Limb (tissue), 2 donors: ENCODE data around the gene NPHP1.
"Not testable (repeated sequence)": the region's sequence is repeated elsewhere in the genome, so short reads cannot be mapped to it uniquely, and the experiment has no call there.

Source experiments
- DNase-seq, 2 donors: peaks; one replicate each; pipeline ENCODE4 v3.0.0-alpha.2; 2016; ENCODE audit errors: extremely low spot score in 2 of 2

The NPHP1 gene

GRCh38 chr2:110198016-110198415 lies 6.8 kb downstream of the NPHP1 start:
- no peak for DNase-seq

GRCh38 chr2:110197452-110197851 lies 7.4 kb downstream of the NPHP1 start:
- no peak for DNase-seq

- DNase-seq, result not testable (repeated sequence)
Measured at GRCh38 chr2:110190169-110190568, 14.6 kb downstream of the NPHP1 start.

- no peak for DNase-seq
Measured at GRCh38 chr2:110182449-110182848, 22.4 kb downstream of the NPHP1 start.

- DNase-seq, result no peak
Measured at GRCh38 chr2:110180036-110180435, 24.8 kb downstream of the NPHP1 start.

GRCh38 chr2:110173523-110173922 lies 31.3 kb downstream of the NPHP1 start:
- DNase-seq, result no peak

- DNase-seq, result no peak
Measured at GRCh38 chr2:110172506-110172905, 32.3 kb downstream of the NPHP1 start.

- DNase-seq, result no peak
Measured at GRCh38 chr2:110170102-110170501, 34.7 kb downstream of the NPHP1 start.

- DNase-seq, result no peak
Measured at GRCh38 chr2:110167326-110168000, 37.4 kb downstream of the NPHP1 start.

- DNase-seq, result no peak
Measured at GRCh38 chr2:110166266-110166665, 38.5 kb downstream of the NPHP1 start.

- peak; percentile 34 to 57 for DNase-seq
Measured at GRCh38 chr2:110157153-110157793, 47.5 kb downstream of the NPHP1 start.

- not testable (repeated sequence) for DNase-seq
Measured at GRCh38 chr2:110154828-110155227, 50.0 kb downstream of the NPHP1 start.

GRCh38 chr2:110154188-110154587 lies 50.6 kb downstream of the NPHP1 start:
- not testable (repeated sequence) for DNase-seq

- no peak for DNase-seq
Measured at GRCh38 chr2:110153416-110153815, 51.4 kb downstream of the NPHP1 start.

GRCh38 chr2:110152943-110153342 lies 51.9 kb downstream of the NPHP1 start:
- DNase-seq, result no peak

GRCh38 chr2:110149330-110150220 lies 55.2 kb downstream of the NPHP1 start:
- DNase-seq, result no peak

- DNase-seq, result no peak
Measured at GRCh38 chr2:110146945-110147332, 57.9 kb downstream of the NPHP1 start.

GRCh38 chr2:110146183-110146944 lies 58.4 kb downstream of the NPHP1 start:
- DNase-seq, result no peak

GRCh38 chr2:110143982-110144381 lies 60.8 kb downstream of the NPHP1 start:
- DNase-seq, result no peak

GRCh38 chr2:110140401-110140800 lies 64.4 kb downstream of the NPHP1 start:
- no peak for DNase-seq

GRCh38 chr2:110134025-110134424 lies 70.8 kb downstream of the NPHP1 start:
- no peak for DNase-seq
